Testis (tissue), 2 donors: ENCODE results near the gene EED.

ENCODE experiments used
- POLR2A ChIP-seq: fragments of 450-650 bp; IDR thresholded peaks from one replicate; pipeline ENCODE4 v1.6.1; 2017; ENCODE audit warnings: antibody characterized with exemption, mild to moderate bottlenecking, moderate library complexity
- TF ChIP-seq, protein P1 (sequence below), 3 experiments: fragments of 450-650 bp in 2 of 3; fragments of 200-600 bp in 1 of 3; sonication (generic) in 1 of 3; IDR thresholded peaks; one replicate each; pipeline ENCODE4 v1.5.1; 2016 to 2019; ENCODE audit warnings: antibody characterized with exemption in 3 of 3, mild to moderate bottlenecking in 2 of 3, moderate library complexity in 1 of 3

DNA sequence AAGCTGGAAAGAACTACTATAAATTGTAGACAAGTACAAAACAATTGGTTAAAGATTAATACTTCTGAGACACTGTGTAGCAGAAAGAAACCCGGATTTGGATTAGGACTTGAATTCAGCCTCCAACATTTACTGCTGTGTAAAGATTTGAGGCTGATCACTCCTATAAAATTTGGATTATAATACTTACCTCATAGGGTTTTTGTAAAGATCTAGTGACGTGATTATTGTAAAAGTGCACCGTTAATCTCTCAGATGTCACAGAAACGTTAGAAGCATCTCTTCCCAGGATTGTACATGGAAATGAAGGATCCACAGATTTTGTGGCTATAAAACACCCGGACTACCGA is 57.2 kb downstream of the EED start:
- TF ChIP-seq, protein P1, sequence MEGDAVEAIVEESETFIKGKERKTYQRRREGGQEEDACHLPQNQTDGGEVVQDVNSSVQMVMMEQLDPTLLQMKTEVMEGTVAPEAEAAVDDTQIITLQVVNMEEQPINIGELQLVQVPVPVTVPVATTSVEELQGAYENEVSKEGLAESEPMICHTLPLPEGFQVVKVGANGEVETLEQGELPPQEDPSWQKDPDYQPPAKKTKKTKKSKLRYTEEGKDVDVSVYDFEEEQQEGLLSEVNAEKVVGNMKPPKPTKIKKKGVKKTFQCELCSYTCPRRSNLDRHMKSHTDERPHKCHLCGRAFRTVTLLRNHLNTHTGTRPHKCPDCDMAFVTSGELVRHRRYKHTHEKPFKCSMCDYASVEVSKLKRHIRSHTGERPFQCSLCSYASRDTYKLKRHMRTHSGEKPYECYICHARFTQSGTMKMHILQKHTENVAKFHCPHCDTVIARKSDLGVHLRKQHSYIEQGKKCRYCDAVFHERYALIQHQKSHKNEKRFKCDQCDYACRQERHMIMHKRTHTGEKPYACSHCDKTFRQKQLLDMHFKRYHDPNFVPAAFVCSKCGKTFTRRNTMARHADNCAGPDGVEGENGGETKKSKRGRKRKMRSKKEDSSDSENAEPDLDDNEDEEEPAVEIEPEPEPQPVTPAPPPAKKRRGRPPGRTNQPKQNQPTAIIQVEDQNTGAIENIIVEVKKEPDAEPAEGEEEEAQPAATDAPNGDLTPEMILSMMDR (IDR thresholded peaks at IDR 0.05): no peak
- no peak for TF ChIP-seq POLR2A
